ENCODE data around the gene HSD3B7. TPM values are rescaled to one million over a fixed set of nuclear protein-coding genes. Genes with fewer than 3 reads are reported as not detected.

The HSD3B7 gene
- total and polyA plus RNA-seq, 10 donors: 5.3 to 24.5 (median 18.1) TPM

DNA sequence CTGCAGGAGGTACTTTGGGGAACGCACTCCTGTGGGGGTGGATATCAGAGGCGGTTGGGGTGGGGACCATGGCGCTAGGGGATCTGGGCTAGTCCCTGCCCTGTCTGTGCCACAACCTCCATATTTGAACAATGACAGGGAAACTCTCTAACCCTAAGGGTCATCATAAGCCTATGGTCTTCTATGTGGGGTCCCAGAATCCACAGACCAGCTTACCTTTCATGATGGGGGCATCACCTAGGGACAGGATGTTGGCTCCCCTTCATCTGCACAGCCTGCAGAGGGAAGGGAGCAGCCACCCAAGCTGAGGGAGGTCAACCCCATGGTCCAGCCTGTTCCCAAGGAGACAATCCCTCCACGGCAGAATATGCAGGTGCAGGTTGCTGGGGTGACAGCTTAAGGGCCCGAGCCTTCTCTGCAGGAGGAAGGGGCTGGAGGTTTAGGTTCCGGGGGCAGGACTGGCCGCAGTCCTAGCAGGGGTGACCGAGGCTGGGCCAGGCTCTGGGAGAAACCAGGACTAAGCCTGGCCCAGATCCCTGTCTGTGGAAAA, 34.4 kb upstream of the HSD3B7 start:
- peak overlapping the region; percentile 89 to 99 (median 96) for H3K27ac ChIP-seq
- 65 to 73% (median 67%) methylated on average over 7 to 8 of the region's 8 CpGs for WGBS, 5 donors
- intact Hi-C loops (cut with DNase I; ENCODE audit: low total_unique reads): no loop called here

GRCh38 chr16:30951193-30951592, 33.8 kb upstream of the HSD3B7 start:
- no peak for TF ChIP-seq POLR2AphosphoS5 (IDR thresholded peaks at IDR 0.05)
- TF ChIP-seq CTCF (IDR thresholded peaks at IDR 0.05 in 8 of 11, conservative IDR thresholded peaks at IDR 0.05 in 3 of 11): no peak
- TF ChIP-seq POLR2A (IDR thresholded peaks at IDR 0.05): no peak
- H3K4me1 ChIP-seq: peaks cover 16 to 76% (median 41%) of the 10 kb centered on the region in 6 donors
- WGBS, 5 donors: 62 to 89% (median 85%) methylated on average over 1 of the region's 1 CpG
- peaks cover 0 to 34% (median 0%) of the 10 kb centered on the region in 6 donors for H3K36me3 ChIP-seq
- no peak for DNase-seq
- H3K27me3 ChIP-seq (replicated peaks in 1 of 7): no peaks in the 10 kb centered on the region
- intact Hi-C loops (cut with DNase I; ENCODE audit: low total_unique reads): no loop called here
- H3K4me3 ChIP-seq: no peak overlapping the region
- peak overlapping the region in 6 of 8 donors; percentile 89 to 99 (median 96) for H3K27ac ChIP-seq
- H3K9me3 ChIP-seq: no peaks in the 10 kb centered on the region

More for the DNA sequence above, 34.4 kb upstream of the HSD3B7 start:
- Histone ChIP-seq H3K27me3 (replicated peaks in 1 of 7) (no peaks in the 10 kb centered on the region), H3K36me3 (peaks cover 0 to 40% (median 0%) of the 10 kb centered on the region in 6 donors), H3K9me3 (no peaks in the 10 kb centered on the region), H3K4me3 (peak overlapping the region in 6 of 8 donors; percentile 90 to 98 (median 92)), H3K4me1 (peaks cover 16 to 72% (median 40%) of the 10 kb centered on the region in 6 donors)
- DNase-seq: no peak
- TF ChIP-seq POLR2AphosphoS5 (IDR thresholded peaks at IDR 0.05) (no peak), CTCF (IDR thresholded peaks at IDR 0.05 in 8 of 11, conservative IDR thresholded peaks at IDR 0.05 in 3 of 11) (no peak), POLR2A (IDR thresholded peaks at IDR 0.05) (no peak)

DNA sequence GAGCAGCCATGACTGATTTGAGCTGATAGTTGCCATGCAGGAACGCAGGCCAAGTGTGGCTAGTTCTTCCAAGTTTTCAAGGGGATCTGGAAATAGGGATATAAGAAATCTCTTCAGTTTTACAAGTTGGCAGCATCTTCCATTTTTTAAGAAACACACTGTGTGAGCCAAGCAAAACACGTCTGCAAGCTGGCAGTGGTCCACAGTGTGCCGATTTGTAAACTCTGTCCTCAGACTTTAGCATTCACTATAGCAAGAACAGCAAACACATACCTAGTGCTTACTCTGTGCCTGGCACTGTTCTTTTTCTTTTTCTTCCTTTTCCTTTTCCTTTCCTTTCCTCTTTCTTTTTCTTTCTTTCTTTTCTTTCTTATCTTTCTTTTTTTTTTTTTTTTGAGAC, 33.3 kb upstream of the HSD3B7 start:
- H3K27ac ChIP-seq: peak overlapping the region in 1 of 8 donors; percentile 99
- TF ChIP-seq POLR2A (IDR thresholded peaks at IDR 0.05) (no peak), POLR2AphosphoS5 (IDR thresholded peaks at IDR 0.05) (no peak), CTCF (IDR thresholded peaks at IDR 0.05 in 8 of 11, conservative IDR thresholded peaks at IDR 0.05 in 3 of 11) (no peak)
- WGBS, 5 donors: 67 to 86% (median 71%) methylated on average over 3 of the region's 3 CpGs
- no peaks in the 10 kb centered on the region for H3K27me3 ChIP-seq (replicated peaks in 1 of 7)
- no peak for DNase-seq
- intact Hi-C loops (cut with DNase I; ENCODE audit: low total_unique reads): no loop called here
- no peak overlapping the region for H3K4me3 ChIP-seq
- peaks cover 20 to 82% (median 45%) of the 10 kb centered on the region in 6 donors for H3K4me1 ChIP-seq
- H3K36me3 ChIP-seq: peaks cover 0 to 28% (median 0%) of the 10 kb centered on the region in 6 donors
- no peaks in the 10 kb centered on the region for H3K9me3 ChIP-seq

- H3K4me3 ChIP-seq: no peak overlapping the region
- H3K36me3 ChIP-seq: peaks cover 0 to 22% (median 0%) of the 10 kb centered on the region in 6 donors
- 81 to 88% (median 87%) methylated on average over 9 of the region's 9 CpGs for WGBS, 5 donors
- TF ChIP-seq POLR2A (IDR thresholded peaks at IDR 0.05) (no peak), POLR2AphosphoS5 (IDR thresholded peaks at IDR 0.05) (no peak)
- H3K4me1 ChIP-seq: peaks cover 21 to 80% (median 46%) of the 10 kb centered on the region in 6 donors
- H3K27ac ChIP-seq: peak overlapping the region in 4 of 8 donors; percentile 36 to 99 (median 48)
- no peaks in the 10 kb centered on the region for H3K9me3 ChIP-seq
- intact Hi-C loops (cut with DNase I; ENCODE audit: low total_unique reads): no loop called here
- no peaks in the 10 kb centered on the region for H3K27me3 ChIP-seq (replicated peaks in 1 of 7)
- DNase-seq: no peak
Observed at GRCh38 chr16:30953111-30953510, 31.9 kb upstream of the HSD3B7 start.

Measured in spleen (tissue), 11 donors.